NCI-H345 treated with DMSO at 0.1 percent for 48 hours (cell line): ENCODE data around the gene MYLK.

Experiments
- DNase-seq: peaks from one replicate; lab custom pipeline; 2025; ENCODE audit not compliant: unreplicated experiment; lab: John Stamatoyannopoulos, UW

The MYLK gene

DNA sequence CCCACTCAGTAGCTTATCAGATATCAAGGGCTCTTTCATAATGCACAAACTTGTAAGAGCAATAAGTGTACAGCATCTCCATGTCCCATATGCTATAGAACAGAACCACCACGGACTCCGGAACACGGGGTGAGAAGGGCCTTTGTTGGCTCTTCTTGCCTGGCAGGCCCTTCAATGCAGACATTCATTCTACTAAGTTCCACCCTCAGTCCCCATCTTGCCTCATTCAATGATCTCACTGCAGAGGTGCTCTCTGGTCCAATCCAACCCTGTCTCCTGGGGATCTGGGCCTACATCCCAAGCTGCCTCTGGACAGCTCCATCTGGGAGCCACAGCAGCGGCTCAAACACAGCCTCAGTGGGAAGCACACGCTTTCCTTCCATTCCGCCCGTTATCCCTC is 316.1 kb downstream of the MYLK start:
- DNase-seq = no peak

DNA sequence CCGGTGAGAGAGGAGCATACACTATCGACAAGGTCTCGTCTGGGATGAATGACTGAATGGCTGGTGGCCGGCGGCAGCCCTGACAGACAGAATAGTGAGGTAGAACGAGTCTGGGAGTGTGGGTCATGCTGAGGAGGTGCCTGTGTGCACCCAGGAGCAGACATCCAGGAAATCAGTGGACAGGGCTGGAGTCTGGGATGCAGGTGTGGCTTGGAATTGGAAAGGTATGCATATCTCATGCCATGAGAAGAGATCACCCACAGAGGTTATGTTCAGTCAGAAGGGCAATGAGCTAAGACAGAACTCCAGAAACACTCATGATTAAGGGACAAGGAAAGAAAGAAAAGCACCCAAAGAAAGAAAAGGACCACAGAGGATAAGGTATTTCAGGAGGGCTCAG is 320.1 kb downstream of the MYLK start:
- DNase-seq = no peak

DNA sequence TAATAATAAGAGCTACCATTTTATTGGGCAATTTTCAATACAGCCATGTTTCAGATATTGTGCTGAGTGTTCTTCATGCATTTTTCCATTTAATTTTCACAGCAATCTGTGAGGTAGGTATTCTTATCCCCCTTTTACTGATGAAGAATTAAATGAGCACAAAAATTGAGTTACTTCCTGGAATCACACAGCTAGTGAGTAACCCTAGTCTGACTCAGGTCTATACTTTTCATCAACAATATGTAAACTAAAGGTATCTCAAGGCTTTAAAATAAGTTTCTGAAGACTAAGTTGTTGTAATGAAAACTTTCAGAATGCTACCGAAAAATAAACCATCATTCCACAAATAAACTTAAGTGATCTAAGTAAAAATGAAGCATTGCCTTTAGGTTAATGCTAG is 321.6 kb downstream of the MYLK start:
- no peak for DNase-seq

- DNase-seq = no peak
These were observed 322.9 kb downstream of the MYLK start for GRCh38 chr3:123561188-123561587.
